ENCODE measurements around the gene PLK3. TPM values are rescaled to one million over a fixed set of nuclear protein-coding genes. Genes with fewer than 3 reads are reported as not detected.

The PLK3 gene
- total and polyA plus RNA-seq, 9 of the 15 experiments (the other 6 are each of a cell fraction or from before 2014, with no cell fraction given): 0.52 to 22.7 (median 11.0) TPM

- TF ChIP-seq SIX5 (IDR thresholded peaks at IDR 0.05; ENCODE audit: borderline replicate concordance in 1 of 2, insufficient read depth in 1 of 2, low read depth in 1 of 2, low read length in 2 of 2) (no peak), ZNF589 (CRISPR knock-in tag; IDR thresholded peaks at IDR 0.05; ENCODE audit: low read depth) (peak; percentile 95), ZNF354B (CRISPR knock-in tag; IDR thresholded peaks at IDR 0.05) (no peak), TEAD2 (tag; IDR thresholded peaks at IDR 0.05) (0 out of 2 replicates have a peak, but pooled peaks have one; percentile 15), ZNF165 (CRISPR knock-in tag; IDR thresholded peaks at IDR 0.05; ENCODE audit: borderline replicate concordance) (no peak), ZEB2 (IDR thresholded peaks at IDR 0.05) (no peak; the same call in 1 of the 2 replicates), MCM3 (IDR thresholded peaks at IDR 0.05) (no peak), SMAD1 (IDR thresholded peaks at IDR 0.05; ENCODE audit: low read depth, low read length, partially characterized antibody) (no peak), ZNF644 (tag; IDR thresholded peaks at IDR 0.05; ENCODE audit: low read depth) (peak; percentile 96), ZNF282 (CRISPR knock-in tag; IDR thresholded peaks at IDR 0.05) (no peak), EP400 (IDR thresholded peaks at IDR 0.05) (peak; percentile 98), XRCC4 (IDR thresholded peaks at IDR 0.05; ENCODE audit: extremely low read depth, insufficient read depth, insufficient read length) (no peak), BCOR (IDR thresholded peaks at IDR 0.05) (no peak), BRCA1 (IDR thresholded peaks at IDR 0.05) (no peak), BRCA1 (CRISPR knock-in tag; IDR thresholded peaks at IDR 0.05) (no peak), SETDB1 (IDR thresholded peaks at IDR 0.05; ENCODE audit: low read length) (peak; percentile 67), ETV6 (IDR thresholded peaks at IDR 0.05; ENCODE audit: borderline replicate concordance in 1 of 2, low read depth in 2 of 2, low read length in 1 of 2) (peak; percentile 97 to 99), ETV6 (CRISPR knock-in tag; IDR thresholded peaks at IDR 0.05; ENCODE audit: borderline replicate concordance) (peak; percentile 52; the same call in 1 of the 2 replicates), SMARCA4 (IDR thresholded peaks at IDR 0.05) (peak; percentile 87), TAF9B (IDR thresholded peaks at IDR 0.05; ENCODE audit: partially characterized antibody) (peak; percentile 93), OTX1 (CRISPR knock-in tag; IDR thresholded peaks at IDR 0.05) (no peak; the same call in 1 of the 2 replicates), ZNF766 (CRISPR knock-in tag; conservative IDR thresholded peaks at IDR 0.05) (peak; percentile 54), HDAC1 (IDR thresholded peaks at IDR 0.05) (peak in 1 of 2 experiments; percentile 78; a peak in 2 of 4 replicates), SOX6 (IDR thresholded peaks at IDR 0.05) (peak; percentile 88), RBM22 (IDR thresholded peaks at IDR 0.05; ENCODE audit: low read depth, low read length, poor library complexity, severe bottlenecking) (peak; percentile 2), PYGO2 (tag; IDR thresholded peaks at IDR 0.05) (peak; percentile 76)
- TF ChIP-seq, protein P1, sequence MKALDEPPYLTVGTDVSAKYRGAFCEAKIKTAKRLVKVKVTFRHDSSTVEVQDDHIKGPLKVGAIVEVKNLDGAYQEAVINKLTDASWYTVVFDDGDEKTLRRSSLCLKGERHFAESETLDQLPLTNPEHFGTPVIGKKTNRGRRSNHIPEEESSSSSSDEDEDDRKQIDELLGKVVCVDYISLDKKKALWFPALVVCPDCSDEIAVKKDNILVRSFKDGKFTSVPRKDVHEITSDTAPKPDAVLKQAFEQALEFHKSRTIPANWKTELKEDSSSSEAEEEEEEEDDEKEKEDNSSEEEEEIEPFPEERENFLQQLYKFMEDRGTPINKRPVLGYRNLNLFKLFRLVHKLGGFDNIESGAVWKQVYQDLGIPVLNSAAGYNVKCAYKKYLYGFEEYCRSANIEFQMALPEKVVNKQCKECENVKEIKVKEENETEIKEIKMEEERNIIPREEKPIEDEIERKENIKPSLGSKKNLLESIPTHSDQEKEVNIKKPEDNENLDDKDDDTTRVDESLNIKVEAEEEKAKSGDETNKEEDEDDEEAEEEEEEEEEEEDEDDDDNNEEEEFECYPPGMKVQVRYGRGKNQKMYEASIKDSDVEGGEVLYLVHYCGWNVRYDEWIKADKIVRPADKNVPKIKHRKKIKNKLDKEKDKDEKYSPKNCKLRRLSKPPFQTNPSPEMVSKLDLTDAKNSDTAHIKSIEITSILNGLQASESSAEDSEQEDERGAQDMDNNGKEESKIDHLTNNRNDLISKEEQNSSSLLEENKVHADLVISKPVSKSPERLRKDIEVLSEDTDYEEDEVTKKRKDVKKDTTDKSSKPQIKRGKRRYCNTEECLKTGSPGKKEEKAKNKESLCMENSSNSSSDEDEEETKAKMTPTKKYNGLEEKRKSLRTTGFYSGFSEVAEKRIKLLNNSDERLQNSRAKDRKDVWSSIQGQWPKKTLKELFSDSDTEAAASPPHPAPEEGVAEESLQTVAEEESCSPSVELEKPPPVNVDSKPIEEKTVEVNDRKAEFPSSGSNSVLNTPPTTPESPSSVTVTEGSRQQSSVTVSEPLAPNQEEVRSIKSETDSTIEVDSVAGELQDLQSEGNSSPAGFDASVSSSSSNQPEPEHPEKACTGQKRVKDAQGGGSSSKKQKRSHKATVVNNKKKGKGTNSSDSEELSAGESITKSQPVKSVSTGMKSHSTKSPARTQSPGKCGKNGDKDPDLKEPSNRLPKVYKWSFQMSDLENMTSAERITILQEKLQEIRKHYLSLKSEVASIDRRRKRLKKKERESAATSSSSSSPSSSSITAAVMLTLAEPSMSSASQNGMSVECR (CRISPR knock-in tag; IDR thresholded peaks at IDR 0.05): peak; percentile 73; the same call in 1 of the 2 replicates
These were observed 7.3 kb downstream of the PLK3 start (continued) for GRCh38 chr1:44807364-44808062.
